Heart left ventricle (tissue), 13 donors: ENCODE data around the gene SNX1.

ENCODE experiments used
- CTCF ChIP-seq, 12 donors: fragments of 200-600 bp; sonication (generic) in 4 of 12; IDR thresholded peaks; one replicate each; pipeline versions ENCODE4 v1.5.0 to v1.8.0; 2018 to 2022; ENCODE audit warnings: antibody characterized with exemption in 12 of 12, mild to moderate bottlenecking in 5 of 12
- POLR2A ChIP-seq, 2 donors: fragments of 450-650 bp; IDR thresholded peaks; one replicate each; pipeline ENCODE4 v1.6.1; 2017; ENCODE audit warnings: antibody characterized with exemption in 2 of 2, mild to moderate bottlenecking in 2 of 2, moderate library complexity in 2 of 2
- donor health status: ischemic (EF 13 %, LVEDD 7.1; RV severe dilation, severe dysfunction).
- donor health status: DM: no; HTN: yes; CAD: no.
- donor health status: DM: no; HTN: no; CAD: no.
- donor health status: ischemic (EF 25% LVEDD 6.9; RV normal size, moderate dysfunction).
- donor health status: ischemic (EF 25% LVEDD 5.7; RV mildly dilated, moderate dysfunction).
- donor health status: ischemic (EF 35%, LVEDD 5.7; RV mildly dilated, moderate dysfunction).
- donor health status: nonischemic (EF 11% LVEDD 7.7; RV severe dilation, severe dysfunction).
- donor health status: DM: yes; HTN: yes; CAD: no.
- donor health status: PGD.
- donor health status: ischemic (EF 29% LVEDD 5.4; RV normal size, mild dysfunction).
- donor health status: nonischemic (EF 23%, LVEDD 6.1; RV moderate dilation, normal function).

GRCh38 chr15:64185146-64185911 lies 89.5 kb downstream of the SNX1 start:
- TF ChIP-seq CTCF (IDR thresholded peaks at IDR 0.05): no peak
- no peak for TF ChIP-seq POLR2A (IDR thresholded peaks at IDR 0.05)
